ENCODE data around the gene PPOX.

- no peak for TF ChIP-seq POLR2A (IDR thresholded peaks at IDR 0.05; ENCODE audit: low read length)
- no peak for TF ChIP-seq GATA1 (IDR thresholded peaks at IDR 0.05; ENCODE audit: low read depth, low read length)
These were observed 8.4 kb upstream of the PPOX start for GRCh38 chr1:161157867-161158266.

Measured in erythroblast (primary cell).